ENCODE measurements around the gene JAKMIP2.

The JAKMIP2 gene

GRCh38 chr5:147742151-147742550 is 40.4 kb downstream of the JAKMIP2 start:
- TF ChIP-seq CTCF (IDR thresholded peaks at IDR 0.05; ENCODE audit: low read depth, low read length) = no peak
- no peak overlapping the region for H3K4me3 ChIP-seq (replicated peaks in 1 of 2; ENCODE audit: low read depth in 2 of 2, low read length in 2 of 2)
- DNase-seq (ENCODE audit: low read depth in 2 of 2) = no peak

GRCh38 chr5:147740864-147741263 is 41.7 kb downstream of the JAKMIP2 start:
- no peak overlapping the region for H3K4me3 ChIP-seq (replicated peaks in 1 of 2; ENCODE audit: low read depth in 2 of 2, low read length in 2 of 2)
- DNase-seq (ENCODE audit: low read depth in 2 of 2) = no peak
- TF ChIP-seq CTCF (IDR thresholded peaks at IDR 0.05; ENCODE audit: low read depth, low read length) = no peak

DNA sequence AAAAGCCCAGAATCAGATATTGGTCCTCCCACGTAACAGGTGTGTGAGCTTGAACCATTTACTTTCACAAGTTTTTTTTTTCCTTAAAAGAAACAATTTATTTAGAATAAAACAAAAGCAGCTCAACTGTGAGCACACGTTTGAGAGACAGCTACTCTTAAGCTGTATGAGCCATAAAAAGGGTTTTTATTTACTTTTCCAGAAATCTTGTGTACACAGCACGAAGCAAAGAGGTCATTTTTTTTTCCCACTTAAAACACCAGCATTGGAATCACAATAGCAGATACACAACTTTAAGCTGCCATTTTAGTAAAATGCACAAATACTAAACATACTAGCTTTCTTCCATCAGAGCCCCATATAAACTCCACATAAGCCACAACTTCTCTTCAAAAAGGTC is 44.6 kb downstream of the JAKMIP2 start:
- TF ChIP-seq CTCF (IDR thresholded peaks at IDR 0.05; ENCODE audit: low read depth, low read length) = no peak
- no peak overlapping the region for H3K4me3 ChIP-seq (replicated peaks in 1 of 2; ENCODE audit: low read depth in 2 of 2, low read length in 2 of 2)
- DNase-seq (ENCODE audit: low read depth in 2 of 2) = no peak

- DNase-seq (ENCODE audit: low read depth in 2 of 2) = no peak
Observed at GRCh38 chr5:147735621-147736125, 46.9 kb downstream of the JAKMIP2 start.

GRCh38 chr5:147734894-147735293 is 47.6 kb downstream of the JAKMIP2 start:
- TF ChIP-seq CTCF (IDR thresholded peaks at IDR 0.05; ENCODE audit: low read depth, low read length) = no peak
- no peak for DNase-seq (ENCODE audit: low read depth in 2 of 2)

More at GRCh38 chr5:147735621-147736125, 46.9 kb downstream of the JAKMIP2 start:
- TF ChIP-seq CTCF (IDR thresholded peaks at IDR 0.05; ENCODE audit: low read depth, low read length) = no peak
- H3K4me3 ChIP-seq (replicated peaks in 1 of 2; ENCODE audit: low read depth in 2 of 2, low read length in 2 of 2) = no peak overlapping the region

GRCh38 chr5:147733075-147733474 is 49.5 kb downstream of the JAKMIP2 start:
- no peak for DNase-seq (ENCODE audit: low read depth in 2 of 2)
- H3K4me3 ChIP-seq (replicated peaks in 1 of 2; ENCODE audit: low read depth in 2 of 2, low read length in 2 of 2) = no peak overlapping the region
- TF ChIP-seq CTCF (IDR thresholded peaks at IDR 0.05; ENCODE audit: low read depth, low read length) = no peak

More at GRCh38 chr5:147734894-147735293, 47.6 kb downstream of the JAKMIP2 start:
- no peak overlapping the region for H3K4me3 ChIP-seq (replicated peaks in 1 of 2; ENCODE audit: low read depth in 2 of 2, low read length in 2 of 2)

DNA sequence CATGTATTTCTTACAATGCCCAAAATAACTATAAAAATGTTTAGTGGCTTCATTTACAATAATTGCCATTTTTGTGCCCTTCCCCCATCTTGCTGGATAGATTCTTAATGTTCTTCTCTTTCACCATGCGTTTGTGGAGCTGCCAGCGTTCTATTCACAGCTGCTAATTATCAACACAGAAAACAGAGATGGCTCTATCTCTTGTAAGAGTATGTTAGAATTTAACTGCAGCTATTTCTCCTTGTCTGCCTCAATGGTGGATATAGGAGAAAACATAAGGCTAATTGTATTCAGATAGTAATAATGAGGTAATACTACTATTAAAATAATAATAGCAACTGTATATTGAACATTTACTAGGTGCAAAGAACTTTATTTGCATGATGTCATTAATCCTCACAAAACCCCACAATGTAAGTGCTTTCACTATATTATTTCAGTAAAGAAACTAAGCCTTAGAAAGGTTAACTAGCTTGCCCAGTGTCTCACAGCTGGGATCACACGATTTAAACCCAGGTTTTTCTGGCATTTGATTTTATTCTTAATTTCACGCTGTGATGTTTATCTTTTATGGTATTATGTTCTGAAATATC is 50.1 kb downstream of the JAKMIP2 start:
- no peak for TF ChIP-seq CTCF (IDR thresholded peaks at IDR 0.05; ENCODE audit: low read depth, low read length)

More for the DNA sequence above, 50.1 kb downstream of the JAKMIP2 start:
- no peak for DNase-seq (ENCODE audit: low read depth in 2 of 2)
- H3K4me3 ChIP-seq (replicated peaks in 1 of 2; ENCODE audit: low read depth in 2 of 2, low read length in 2 of 2) = no peak overlapping the region

Measured in cardiac fibroblast (primary cell).